Gastroesophageal sphincter (tissue), 4 donors: ENCODE results near the gene SIVA1. TPM values are rescaled to one million over a fixed set of nuclear protein-coding genes. Genes with fewer than 3 reads are reported as not detected.

Source experiments
- ATAC-seq: fragments of 150-250 bp; one replicate; pipeline ENCODE4 v1.9.1; 2016; ENCODE audit warnings: mild to moderate bottlenecking, moderate library complexity
- H3K27ac ChIP-seq, 4 donors: fragments of 200-600 bp; sonication (generic) in 3 of 4; 1 replicate in 3 of 4; 2 replicates in 1 of 4; pipeline ENCODE4 v1.5.1; 2016 to 2019
- H3K27me3 ChIP-seq: fragments of 200-600 bp; sonication (generic); one replicate; pipeline ENCODE4 v1.5.1; 2019
- H3K36me3 ChIP-seq, 2 donors: fragments of 200-600 bp; sonication (generic); one replicate each; pipeline ENCODE4 v1.5.1; 2019; ENCODE audit warnings: control low read depth in 1 of 2
- H3K4me1 ChIP-seq, 3 donors: fragments of 200-600 bp; sonication (generic); 1 replicate in 2 of 3; 2 replicates in 1 of 3; pipeline ENCODE4 v1.5.1; 2016 to 2019; ENCODE audit warnings: control low read depth in 2 of 3
- H3K4me3 ChIP-seq, 2 donors: fragments of 200-600 bp; sonication (generic); one replicate each; pipeline ENCODE4 v1.5.1; 2019; ENCODE audit warnings: mild to moderate bottlenecking in 1 of 2, moderate library complexity in 1 of 2
- H3K9me3 ChIP-seq, 3 donors: fragments of 200-600 bp; sonication (generic); one replicate each; pipeline ENCODE4 v1.5.1; 2017 to 2019; ENCODE audit warnings: control low read depth in 2 of 3
- EP300 ChIP-seq: sonication (generic); formaldehyde crosslinking; IDR thresholded peaks from one replicate; pipeline ENCODE4 v1.6.1; 2017; ENCODE audit warnings: antibody characterized with exemption, mild to moderate bottlenecking
- POLR2A ChIP-seq, 2 donors: fragments of 450-650 bp; IDR thresholded peaks; one replicate each; pipeline ENCODE4 v1.6.1; 2017; ENCODE audit warnings: antibody characterized with exemption in 2 of 2, mild to moderate bottlenecking in 2 of 2, moderate library complexity in 1 of 2
- POLR2AphosphoS5 ChIP-seq: sonication (generic); formaldehyde crosslinking; IDR thresholded peaks from one replicate; pipeline ENCODE4 v1.6.1; 2017; ENCODE audit warnings: antibody characterized with exemption
- WGBS, 2 donors: methylation state at CpG; one replicate each; pipeline ENCODE4 v1.1.5; 2018; ENCODE audit warnings: low coverage in 1 of 2; 5-methylcytosine and 5-hydroxymethylcytosine counted together
- total RNA-seq, 4 donors: library from RNA; depleted of rRNA; stranded (reverse); fragments of >200 nt; gene quantifications; one replicate each; pipeline ENCODE4 v1.1.0, GENCODE V29; 2016
- TF ChIP-seq, protein P1 (sequence below), 4 experiments: fragments of 200-600 bp in 2 of 4; fragments of 450-650 bp in 2 of 4; sonication (generic) in 1 of 4; IDR thresholded peaks; one replicate each; pipeline ENCODE4 v1.5.1; 2017 to 2019; ENCODE audit warnings: antibody characterized with exemption in 4 of 4, mild to moderate bottlenecking in 2 of 4, moderate library complexity in 2 of 4

Gene SIVA1
- total RNA-seq, 4 donors from 2014 or later, result 188 to 513 (median 363) TPM

DNA sequence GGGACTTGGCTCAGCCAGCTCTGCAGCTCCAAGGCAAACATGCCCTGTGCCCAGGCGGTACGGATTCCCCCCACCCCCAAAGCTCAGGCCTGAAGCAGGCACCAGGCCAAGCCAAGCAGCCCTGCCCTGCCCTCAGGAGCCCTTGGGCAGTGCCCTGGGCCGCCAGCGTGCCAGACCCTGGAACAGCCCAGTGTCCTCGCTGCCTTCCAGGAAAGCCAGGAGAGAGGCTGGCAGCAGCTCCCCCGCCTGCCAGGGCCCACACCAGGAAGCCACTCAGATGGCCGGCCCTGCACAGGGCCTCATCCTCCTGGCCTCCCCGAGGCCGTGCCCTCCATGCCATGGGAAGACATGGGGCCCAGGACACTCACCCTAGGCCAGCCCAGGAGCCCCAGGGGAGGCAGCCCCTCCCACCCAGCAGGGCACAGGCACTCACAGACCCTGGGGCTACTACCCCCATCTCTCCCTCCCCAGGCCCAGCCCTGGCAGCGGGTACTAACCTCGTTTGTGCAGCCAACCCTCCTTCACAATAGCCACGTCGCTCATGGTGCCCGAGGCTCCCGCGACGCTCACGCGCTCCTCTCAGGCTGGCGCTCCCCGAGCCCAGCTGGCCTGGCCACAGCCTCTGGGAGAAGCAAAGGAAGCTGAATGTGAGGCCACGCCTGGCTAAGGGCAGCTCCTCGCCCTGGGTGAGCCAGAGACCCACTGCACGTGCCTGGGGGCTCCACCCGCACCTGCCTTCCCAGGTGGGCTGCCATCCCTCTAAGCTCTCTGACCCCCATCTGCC lies 39.3 kb downstream of the SIVA1 start:
- no peak overlapping the region for H3K4me3 ChIP-seq
- peaks cover 0 to 55% of the 10 kb centered on the region in 2 donors for H3K36me3 ChIP-seq
- H3K27ac ChIP-seq, result no peak overlapping the region
- no peaks in the 10 kb centered on the region for H3K27me3 ChIP-seq
- TF ChIP-seq POLR2AphosphoS5 (no peak), POLR2A (IDR thresholded peaks at IDR 0.05) (no peak), EP300 (no peak)
- TF ChIP-seq, protein P1, sequence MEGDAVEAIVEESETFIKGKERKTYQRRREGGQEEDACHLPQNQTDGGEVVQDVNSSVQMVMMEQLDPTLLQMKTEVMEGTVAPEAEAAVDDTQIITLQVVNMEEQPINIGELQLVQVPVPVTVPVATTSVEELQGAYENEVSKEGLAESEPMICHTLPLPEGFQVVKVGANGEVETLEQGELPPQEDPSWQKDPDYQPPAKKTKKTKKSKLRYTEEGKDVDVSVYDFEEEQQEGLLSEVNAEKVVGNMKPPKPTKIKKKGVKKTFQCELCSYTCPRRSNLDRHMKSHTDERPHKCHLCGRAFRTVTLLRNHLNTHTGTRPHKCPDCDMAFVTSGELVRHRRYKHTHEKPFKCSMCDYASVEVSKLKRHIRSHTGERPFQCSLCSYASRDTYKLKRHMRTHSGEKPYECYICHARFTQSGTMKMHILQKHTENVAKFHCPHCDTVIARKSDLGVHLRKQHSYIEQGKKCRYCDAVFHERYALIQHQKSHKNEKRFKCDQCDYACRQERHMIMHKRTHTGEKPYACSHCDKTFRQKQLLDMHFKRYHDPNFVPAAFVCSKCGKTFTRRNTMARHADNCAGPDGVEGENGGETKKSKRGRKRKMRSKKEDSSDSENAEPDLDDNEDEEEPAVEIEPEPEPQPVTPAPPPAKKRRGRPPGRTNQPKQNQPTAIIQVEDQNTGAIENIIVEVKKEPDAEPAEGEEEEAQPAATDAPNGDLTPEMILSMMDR (IDR thresholded peaks at IDR 0.05), result no peak
- 89% methylated on average over 7 of the region's 25 CpGs; no CpG with 5 or more reads in 1 of the 2 donors for WGBS, 2 donors
- H3K9me3 ChIP-seq, result no peaks in the 10 kb centered on the region
- ATAC-seq, result no peak
- peaks cover 3 to 91% (median 39%) of the 10 kb centered on the region in 3 donors for H3K4me1 ChIP-seq

DNA sequence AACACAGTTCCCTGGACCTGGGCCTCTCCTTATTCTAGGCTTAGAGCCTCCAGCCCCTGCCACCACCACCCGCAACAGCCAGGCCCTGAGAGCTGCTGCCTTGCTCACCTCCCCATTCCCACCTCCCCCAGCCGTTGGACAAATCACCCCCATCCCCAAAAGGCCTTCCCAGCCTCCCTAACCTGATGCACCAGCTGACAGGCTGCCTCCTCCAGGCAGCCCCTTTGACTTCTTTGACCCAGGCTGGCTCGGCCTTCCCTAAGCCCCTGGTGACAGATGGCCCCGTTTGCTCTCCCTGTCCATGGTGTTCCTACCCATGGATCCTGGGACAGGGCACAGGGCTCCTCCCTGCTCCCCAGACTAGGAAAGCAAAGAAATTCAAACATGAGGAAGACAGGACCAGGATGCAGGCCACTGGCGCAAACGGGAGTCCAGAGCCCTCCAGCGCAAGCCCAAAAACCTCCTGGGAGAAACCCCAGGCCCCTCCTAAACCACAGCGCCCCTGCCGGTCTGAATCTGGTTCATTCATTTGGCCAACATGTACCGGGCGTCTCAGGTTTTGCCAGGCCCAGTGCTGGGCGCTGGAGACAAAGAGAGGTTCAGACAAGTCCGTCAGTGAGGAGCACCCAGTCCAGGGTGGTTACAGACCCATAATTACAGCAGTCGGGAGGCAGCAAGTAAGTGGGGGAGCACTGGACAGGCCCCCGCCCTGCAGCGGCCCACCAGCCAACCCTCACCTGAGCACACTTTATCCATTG lies 40.2 kb downstream of the SIVA1 start:
- Histone ChIP-seq H3K4me3 (peak overlapping the region in 1 of 2 donors; percentile 92), H3K9me3 (no peaks in the 10 kb centered on the region), H3K27me3 (no peaks in the 10 kb centered on the region), H3K36me3 (peaks cover 0 to 46% of the 10 kb centered on the region in 2 donors), H3K4me1 (peaks cover 3 to 91% (median 32%) of the 10 kb centered on the region in 3 donors), H3K27ac (peak overlapping the region in 1 of 4 donors; percentile 84)
- TF ChIP-seq, protein P1 (IDR thresholded peaks at IDR 0.05), result no peak
- TF ChIP-seq EP300, result no peak
- no peak for TF ChIP-seq POLR2A (IDR thresholded peaks at IDR 0.05)
- no peak for TF ChIP-seq POLR2AphosphoS5
- no peak for ATAC-seq
- WGBS, 2 donors, result 58% methylated on average over 2 of the region's 16 CpGs; no CpG with 5 or more reads in 1 of the 2 donors

DNA sequence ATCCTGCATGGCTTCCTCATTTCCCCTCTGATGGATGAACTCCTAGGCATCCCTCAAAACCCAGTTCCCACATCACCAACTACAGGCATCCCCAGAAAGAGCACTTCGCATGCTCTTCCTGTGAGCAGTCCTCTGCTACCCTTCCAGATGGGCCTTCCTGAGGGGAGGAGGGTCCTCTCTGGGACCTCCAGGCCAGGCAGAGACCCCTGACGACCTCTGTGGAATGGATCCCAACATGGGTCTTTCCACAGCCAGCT lies 40.7 kb downstream of the SIVA1 start:
- ATAC-seq, result no peak
- H3K27ac ChIP-seq, result peak overlapping the region in 1 of 4 donors; percentile 84
- H3K36me3 ChIP-seq, result peaks cover 0 to 41% of the 10 kb centered on the region in 2 donors
- 86% methylated on average over 1 of the region's 2 CpGs; no CpG with 5 or more reads in 1 of the 2 donors for WGBS, 2 donors
- peaks cover 3 to 90% (median 32%) of the 10 kb centered on the region in 3 donors for H3K4me1 ChIP-seq
- no peak for TF ChIP-seq POLR2A (IDR thresholded peaks at IDR 0.05)
- no peaks in the 10 kb centered on the region for H3K27me3 ChIP-seq
- H3K9me3 ChIP-seq, result no peaks in the 10 kb centered on the region
- H3K4me3 ChIP-seq, result peak overlapping the region in 1 of 2 donors; percentile 92

DNA sequence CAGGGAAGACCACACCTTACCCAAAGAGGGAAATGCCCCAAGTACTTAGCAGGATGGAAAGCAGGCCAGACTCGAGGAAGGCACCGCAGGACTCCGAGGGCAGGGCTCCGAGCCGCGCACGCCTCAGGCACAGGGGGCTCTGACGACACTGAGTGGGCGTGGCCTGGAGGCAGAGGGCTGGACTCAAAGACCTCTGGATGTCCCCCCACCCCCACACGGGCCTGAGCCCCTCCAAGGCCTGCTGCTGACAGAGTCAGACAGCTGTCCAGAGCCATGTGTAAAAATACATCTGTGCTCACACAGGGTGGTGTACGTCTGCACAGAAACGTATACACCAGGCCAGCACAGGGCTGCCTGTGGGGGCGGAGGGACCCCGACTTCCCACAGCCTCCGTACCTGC lies 41.2 kb downstream of the SIVA1 start:
- Histone ChIP-seq H3K9me3 (no peaks in the 10 kb centered on the region), H3K4me1 (peaks cover 3 to 89% (median 32%) of the 10 kb centered on the region in 3 donors), H3K27ac (peak overlapping the region in 2 of 4 donors; percentile 79 to 84), H3K36me3 (peaks cover 0 to 37% of the 10 kb centered on the region in 2 donors), H3K27me3 (no peaks in the 10 kb centered on the region), H3K4me3 (peak overlapping the region; percentile 87 to 92)
- TF ChIP-seq, protein P1 (IDR thresholded peaks at IDR 0.05), result no peak
- TF ChIP-seq POLR2A (IDR thresholded peaks at IDR 0.05), result no peak
- no peak for TF ChIP-seq EP300
- ATAC-seq, result no peak
- 4 to 14% methylated on average over 4 to 12 of the region's 15 CpGs for WGBS, 2 donors

DNA sequence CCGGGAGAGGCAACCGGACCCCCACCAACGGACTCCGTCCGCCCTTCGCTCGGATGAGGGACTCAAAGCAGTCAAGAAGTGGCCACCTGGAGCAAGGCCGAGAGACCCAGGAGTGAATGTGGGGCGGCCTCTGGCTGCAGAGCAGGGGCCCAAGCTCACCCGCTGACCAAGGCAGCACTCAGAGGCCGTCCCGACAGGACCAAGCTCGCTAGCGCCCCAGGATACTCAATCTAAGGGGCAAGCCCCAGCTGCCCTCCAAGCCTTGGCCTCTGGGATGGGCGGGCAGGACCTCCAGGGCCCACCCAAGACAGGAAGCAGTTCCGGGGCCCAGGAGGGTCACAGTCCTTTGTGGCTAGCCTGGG lies 41.7 kb downstream of the SIVA1 start:
- peaks cover 3 to 89% (median 34%) of the 10 kb centered on the region in 3 donors for H3K4me1 ChIP-seq
- peaks cover 0 to 32% of the 10 kb centered on the region in 2 donors for H3K36me3 ChIP-seq
- 0% methylated on average over 3 of the region's 16 CpGs; no CpG with 5 or more reads in 1 of the 2 donors for WGBS, 2 donors
- no peaks in the 10 kb centered on the region for H3K27me3 ChIP-seq
- H3K9me3 ChIP-seq, result no peaks in the 10 kb centered on the region
- H3K4me3 ChIP-seq, result peak overlapping the region; percentile 87 to 92
- H3K27ac ChIP-seq, result peak overlapping the region; percentile 34 to 89 (median 82)
- TF ChIP-seq POLR2A (IDR thresholded peaks at IDR 0.05), result no peak
- TF ChIP-seq, protein P1 (IDR thresholded peaks at IDR 0.05), result peak in 1 of 4 experiments; percentile 24
- no peak for TF ChIP-seq EP300
- TF ChIP-seq POLR2AphosphoS5, result no peak
- ATAC-seq, result no peak
